H1 (cell line): ENCODE results near the gene S100A11. TPM values are rescaled to one million over a fixed set of nuclear protein-coding genes. Genes with fewer than 3 reads are reported as not detected.

ENCODE experiments used
- CTCF ChIA-PET: fragments of 300-600 bp; sonication (Branson Sonifier 250); formaldehyde crosslinking; loops from one replicate; lab custom pipeline; 2021; ENCODE audit not compliant: partially characterized antibody; lab: Charles Lee
- POLR2A ChIA-PET: fragments of 300-600 bp; sonication (Branson Sonifier 250); formaldehyde crosslinking; loops from one replicate; lab custom pipeline; 2021; ENCODE audit warnings: inconsistent platforms; ENCODE audit not compliant: partially characterized antibody; lab: Charles Lee
- DNase-seq, 2 experiments: peaks; one replicate each; pipeline versions ENCODE4 v3.0.0 to v3.0.0-alpha.2; 2010 to 2022; ENCODE audit warnings: low spot score in 2 of 2, low read depth in 1 of 2, mixed read lengths in 1 of 2
- FAIRE-seq: peaks from 2 replicates; lab custom pipeline; 2011; peaks lifted over from hg19 to GRCh38; lab: Jason Lieb, UNC
- H2AFZ ChIP-seq: 2 replicates; pipeline ENCODE4 v1.8.1; 2012; ENCODE audit warnings: low read length, inconsistent platforms
- H2AK5ac ChIP-seq: 2 replicates; pipeline ENCODE4 v1.6.1; 2013; ENCODE audit warnings: low read depth, low read length
- H2BK120ac ChIP-seq: replicated peaks from 2 replicates; pipeline ENCODE3; 2013; ENCODE audit warnings: low read depth, low read length, inconsistent platforms
- H2BK12ac ChIP-seq: 2 replicates; pipeline ENCODE4 v1.6.1; 2013; ENCODE audit warnings: low read depth, low read length
- H2BK15ac ChIP-seq: 2 replicates; pipeline ENCODE4 v1.6.1; 2013; ENCODE audit warnings: low read length
- H2BK20ac ChIP-seq: 2 replicates; pipeline ENCODE4 v1.6.1; 2013; ENCODE audit warnings: low read length
- H2BK5ac ChIP-seq: 2 replicates; pipeline ENCODE4 v1.6.1; 2013; ENCODE audit warnings: low read depth, low read length
- H3K14ac ChIP-seq: 2 replicates; pipeline ENCODE4 v1.6.1; 2013; ENCODE audit warnings: inconsistent platforms; ENCODE audit not compliant: insufficient read length
- H3K18ac ChIP-seq: 2 replicates; pipeline ENCODE4 v1.6.1; 2013; ENCODE audit warnings: low read length; ENCODE audit errors: extremely low read depth
- H3K23ac ChIP-seq: 2 replicates; pipeline ENCODE4 v1.6.1; 2013; ENCODE audit warnings: inconsistent platforms; ENCODE audit not compliant: insufficient read length
- H3K23me2 ChIP-seq: 2 replicates; pipeline ENCODE4 v1.6.1; 2013; ENCODE audit warnings: low read depth, low read length
- H3K27ac ChIP-seq: 2 replicates; pipeline ENCODE4 v1.6.1; 2011; ENCODE audit warnings: low read depth, low read length, inconsistent platforms
- H3K27me3 ChIP-seq, 4 experiments: replicated peaks in 1 of 4; 1 replicate in 1 of 4; 2 replicates in 3 of 4; pipeline versions ENCODE4 v1.6.1 to v1.8.1; 2011 to 2013; ENCODE audit warnings: low read length in 3 of 4, mild to moderate bottlenecking in 3 of 4, inconsistent platforms in 2 of 4, mixed read lengths in 2 of 4, moderate library complexity in 1 of 4; ENCODE audit not compliant: control insufficient read depth in 3 of 4, insufficient read depth in 3 of 4; ENCODE audit errors: extremely low read depth in 1 of 4
- H3K36me3 ChIP-seq, 4 experiments: 2 replicates each; pipeline versions ENCODE4 v1.6.1 to v1.8.1; 2011 to 2013; ENCODE audit warnings: mild to moderate bottlenecking in 4 of 4, low read length in 3 of 4, moderate library complexity in 2 of 4, control low read depth in 1 of 4, inconsistent platforms in 1 of 4; ENCODE audit not compliant: insufficient read depth in 4 of 4, control insufficient read depth in 2 of 4
- H3K4ac ChIP-seq: replicated peaks from 2 replicates; pipeline ENCODE3; 2013; ENCODE audit warnings: low read length, low read depth, mixed read lengths, inconsistent platforms; ENCODE audit not compliant: insufficient read length
- H3K4me1 ChIP-seq, 4 experiments: replicated peaks in 1 of 4; 1 replicate in 1 of 4; 2 replicates in 3 of 4; pipeline versions ENCODE4 v1.6.1 to v1.8.1; 2011 to 2013; ENCODE audit warnings: low read length in 3 of 4, inconsistent platforms in 2 of 4, mixed read lengths in 1 of 4; ENCODE audit not compliant: insufficient read depth in 4 of 4, control insufficient read depth in 3 of 4
- H3K4me2 ChIP-seq, 2 experiments: 2 replicates each; pipeline versions ENCODE4 v1.6.1 to v1.8.1; 2011 to 2013; ENCODE audit warnings: low read depth in 2 of 2, low read length in 2 of 2, control low read depth in 1 of 2, inconsistent platforms in 1 of 2, mild to moderate bottlenecking in 1 of 2; ENCODE audit not compliant: insufficient read depth in 1 of 2
- H3K4me3 ChIP-seq, 4 experiments: fragments of 200-600, 300-600 bp in 1 of 4; sonication (generic), shearing (Covaris generic), sonication (Bioruptor Twin) in 1 of 4; 2 replicates each; pipeline versions ENCODE4 v1.5.1 to v1.8.1; 2011 to 2016; ENCODE audit warnings: low read length in 4 of 4, low read depth in 3 of 4, control low read depth in 2 of 4, inconsistent platforms in 2 of 4, mild to moderate bottlenecking in 2 of 4, mixed read lengths in 1 of 4, moderate library complexity in 1 of 4; ENCODE audit not compliant: insufficient read depth in 2 of 4; ENCODE audit errors: extremely low read depth in 1 of 4
- H3K56ac ChIP-seq: replicated peaks from 2 replicates; pipeline ENCODE3; 2013; ENCODE audit warnings: low read depth, mild to moderate bottlenecking, mixed read lengths, low read length, inconsistent platforms; ENCODE audit not compliant: insufficient read length
- H3K79me1 ChIP-seq: 2 replicates; pipeline ENCODE4 v1.6.1; 2013; ENCODE audit warnings: low read depth, low read length, control low read depth
- H3K79me2 ChIP-seq, 2 experiments: 2 replicates each; pipeline versions ENCODE4 v1.6.1 to v1.8.1; 2012 to 2013; ENCODE audit warnings: low read length in 2 of 2, mild to moderate bottlenecking in 2 of 2, inconsistent platforms in 1 of 2; ENCODE audit not compliant: insufficient read depth in 2 of 2, control insufficient read depth in 1 of 2
- H3K9ac ChIP-seq, 4 experiments: replicated peaks in 1 of 4; 1 replicate in 1 of 4; 2 replicates in 3 of 4; pipeline versions ENCODE4 v1.6.1 to v1.8.1; 2011 to 2013; ENCODE audit warnings: low read depth in 3 of 4, low read length in 3 of 4, control low read depth in 2 of 4, mild to moderate bottlenecking in 2 of 4, moderate library complexity in 2 of 4, inconsistent platforms in 1 of 4; ENCODE audit errors: extremely low read depth in 1 of 4
- H3K9me3 ChIP-seq, 2 experiments: 2 replicates each; pipeline versions ENCODE4 v1.6.1 to v1.8.1; 2012 to 2013; ENCODE audit warnings: mild to moderate bottlenecking in 2 of 2, moderate library complexity in 2 of 2, control low read depth in 1 of 2, inconsistent platforms in 1 of 2, low read depth in 1 of 2, low read length in 1 of 2, mixed read lengths in 1 of 2; ENCODE audit not compliant: insufficient read depth in 2 of 2
- H4K20me1 ChIP-seq, 2 experiments: replicated peaks in 1 of 2; 2 replicates each; pipeline versions ENCODE3 to v1.8.1; 2011 to 2013; ENCODE audit warnings: inconsistent platforms in 2 of 2, low read length in 2 of 2, mild to moderate bottlenecking in 1 of 2; ENCODE audit not compliant: insufficient read depth in 2 of 2, control insufficient read depth in 1 of 2
- H4K5ac ChIP-seq: 2 replicates; pipeline ENCODE4 v1.6.1; 2013; ENCODE audit warnings: low read length, low read depth, mixed read lengths, inconsistent platforms; ENCODE audit not compliant: insufficient read length
- H4K8ac ChIP-seq: 2 replicates; pipeline ENCODE4 v1.8.0; 2013; ENCODE audit warnings: mild to moderate bottlenecking, moderate library complexity, low read length, inconsistent platforms; ENCODE audit not compliant: insufficient read depth; ENCODE audit errors: extremely low read depth
- H4K91ac ChIP-seq: replicated peaks from 2 replicates; pipeline ENCODE3; 2013; ENCODE audit warnings: low read length, mixed read lengths, inconsistent platforms; ENCODE audit not compliant: insufficient read length
- CTCF ChIP-seq, 3 experiments: IDR thresholded peaks; 1 replicate in 2 of 3; 2 replicates in 1 of 3; pipeline versions ENCODE4 v1.5.1 to v1.6.1; 2011; ENCODE audit warnings: low read length in 3 of 3, mild to moderate bottlenecking in 3 of 3, inconsistent platforms in 2 of 3, low read depth in 1 of 3, moderate library complexity in 1 of 3; ENCODE audit not compliant: insufficient read depth in 1 of 3; ENCODE audit errors: control extremely low read depth in 1 of 3
- PHF8 ChIP-seq: fragments of 200-600 bp; sonication (generic); conservative IDR thresholded peaks from 2 replicates; pipeline ENCODE4 v1.7.1; 2012; ENCODE audit warnings: low read depth, mild to moderate bottlenecking, inconsistent platforms, low read length, moderate library complexity
- TCF12 ChIP-seq: IDR thresholded peaks from 2 replicates; pipeline ENCODE4 v1.6.1; 2011; ENCODE audit warnings: low read depth, mild to moderate bottlenecking, low read length
- TEAD4 ChIP-seq: IDR thresholded peaks from 2 replicates; pipeline ENCODE4 v1.6.1; 2012; ENCODE audit warnings: low read depth, low read length, inconsistent platforms, mixed read lengths
- WGBS, 2 experiments: shearing (Covaris generic) in 1 of 2; methylation state at CpG; one replicate each; pipeline versions ENCODE4 v1.1.6 to v1.1.7; 2013 to 2015; ENCODE audit warnings: low lambda C conversion rate in 2 of 2, mixed read lengths in 2 of 2, inconsistent platforms in 1 of 2, low coverage in 1 of 2, missing lambda C conversion rate in 1 of 2; ENCODE audit not compliant: insufficient replicate concordance in 2 of 2, insufficient coverage in 1 of 2, insufficient read length in 1 of 2; ENCODE audit errors: extremely low coverage in 1 of 2, missing lambda C conversion rate in 1 of 2; 5-methylcytosine and 5-hydroxymethylcytosine counted together
- polyA plus RNA-seq, 7 experiments: library from polyadenylated mRNA; depleted of rRNA in 3 of 7; stranded (reverse) in 5 of 7; unstranded in 2 of 7; fragments of >200 nt in 5 of 7; fragments of 200-250 nt in 2 of 7; gene quantifications; 1 replicate in 5 of 7; 2 replicates in 1 of 7; 4 replicates in 1 of 7; pipeline versions ENCODE4 v1.2.1 to v1.2.3, GENCODE V29; 2011 to 2013; ENCODE audit warnings: missing spikeins in 2 of 7, mixed read lengths in 2 of 7
- total RNA-seq: library from RNA; stranded (reverse); fragmentation: NEBNext Ultra II Directional; extraction: Animal tissue kit (Norgen Biotek cat#: 25700); gene quantifications from 2 replicates; pipeline ENCODE4 v1.2.1, GENCODE V29; 2021

The S100A11 gene
- total and polyA plus RNA-seq, 2 of the 8 experiments (the other 6 are each of a cell fraction or from before 2014, with no cell fraction given), result 120 to 343 TPM

GRCh38 chr1:152053375-152053774 is 16.6 kb upstream of the S100A11 start:
- H3K23me2 ChIP-seq, result no peaks in the 10 kb centered on the region; the same call in 1 of the 2 replicates
- H3K79me2 ChIP-seq, result no peaks in the 10 kb centered on the region
- H3K23ac ChIP-seq, result no peak overlapping the region
- no peaks in the 10 kb centered on the region for H3K79me1 ChIP-seq
- no peak overlapping the region for H3K4me2 ChIP-seq
- H2BK12ac ChIP-seq, result no peak overlapping the region; the same call in 1 of the 2 replicates
- no peak overlapping the region for H3K4me3 ChIP-seq
- H4K8ac ChIP-seq, result no peak overlapping the region
- H2BK5ac ChIP-seq, result no peak overlapping the region
- no peaks in the 10 kb centered on the region for H3K36me3 ChIP-seq
- H2BK20ac ChIP-seq, result no peak overlapping the region
- H2BK15ac ChIP-seq, result no peak overlapping the region
- H3K9me3 ChIP-seq, result no peaks in the 10 kb centered on the region
- H3K4ac ChIP-seq, result no peak overlapping the region
- peaks cover 0 to 2% (median 2%) of the 10 kb centered on the region in 4 experiments; a peak in 4 of 7 replicates for H3K4me1 ChIP-seq
- no peak overlapping the region for H4K5ac ChIP-seq
- no peak overlapping the region for H3K14ac ChIP-seq
- 92% methylated on average over 13 of the region's 13 CpGs; no CpG with 5 or more reads in 1 of the 2 experiments for WGBS, 2 experiments
- DNase-seq (no peak), FAIRE-seq (no peak)
- ChIA-PET CTCF (interaction anchor here (0.7 to 4.1 kb wide), 32 partner anchors 9 to 1143 kb away, joined by 3 to 21 read pairs (median 4); partner anchors contain the start of genes S100A11 and TCHHL1), POLR2A (no interaction called here)
- H3K56ac ChIP-seq, result no peak overlapping the region
- H3K27me3 ChIP-seq, result no peaks in the 10 kb centered on the region; a peak in 1 of 7 replicates
- H2BK120ac ChIP-seq, result no peak overlapping the region
- H3K27ac ChIP-seq, result no peak overlapping the region
- H2AK5ac ChIP-seq, result no peak overlapping the region
- no peak overlapping the region for H3K9ac ChIP-seq
- H3K18ac ChIP-seq, result no peak overlapping the region
- no peak overlapping the region for H2AFZ ChIP-seq
- no peak overlapping the region for H4K91ac ChIP-seq
- H4K20me1 ChIP-seq, result no peaks in the 10 kb centered on the region
- no peak for TF ChIP-seq TEAD4
- no peak for TF ChIP-seq TCF12
- no peak for TF ChIP-seq CTCF (IDR thresholded peaks at IDR 0.05; ENCODE audit: control extremely low read depth in 1 of 3, insufficient read depth in 1 of 3, low read depth in 1 of 3, low read length in 3 of 3)
- no peak for TF ChIP-seq PHF8
